HuH-7.5 (cell line): ENCODE data around the gene PNPLA5.

Experiments used
- DNase-seq: peaks from one replicate; pipeline ENCODE4 v3.0.0; 2011; ENCODE audit warnings: low spot score

PNPLA5 gene

GRCh38 chr22:43854786-43855271 lies 37.0 kb downstream of the PNPLA5 start:
- no peak for DNase-seq

- no peak for DNase-seq
Measured at GRCh38 chr22:43854121-43854785, 37.6 kb downstream of the PNPLA5 start.

- DNase-seq = no peak
Measured at GRCh38 chr22:43853328-43853931, 38.4 kb downstream of the PNPLA5 start.

- no peak for DNase-seq
Measured at GRCh38 chr22:43852573-43853327, 39.1 kb downstream of the PNPLA5 start.

- DNase-seq = no peak
Measured at GRCh38 chr22:43851979-43852307, 39.9 kb downstream of the PNPLA5 start.

GRCh38 chr22:43851058-43851978 lies 40.5 kb downstream of the PNPLA5 start:
- no peak for DNase-seq

GRCh38 chr22:43850529-43850928 lies 41.3 kb downstream of the PNPLA5 start:
- no peak for DNase-seq

GRCh38 chr22:43849731-43850130 lies 42.1 kb downstream of the PNPLA5 start:
- no peak for DNase-seq

- DNase-seq = no peak
Measured at GRCh38 chr22:43848366-43849171, 43.2 kb downstream of the PNPLA5 start.

- DNase-seq = no peak
Measured at GRCh38 chr22:43847376-43848289, 44.2 kb downstream of the PNPLA5 start.

GRCh38 chr22:43846966-43847365 lies 44.8 kb downstream of the PNPLA5 start:
- DNase-seq = no peak

GRCh38 chr22:43845981-43846380 lies 45.8 kb downstream of the PNPLA5 start:
- no peak for DNase-seq

GRCh38 chr22:43844560-43845545 lies 47.0 kb downstream of the PNPLA5 start:
- no peak for DNase-seq

- no peak for DNase-seq
Measured at GRCh38 chr22:43843783-43844530, 47.9 kb downstream of the PNPLA5 start.

- DNase-seq = no peak
Measured at GRCh38 chr22:43841742-43842141, 50.1 kb downstream of the PNPLA5 start.

GRCh38 chr22:43840851-43841250 lies 51.0 kb downstream of the PNPLA5 start:
- DNase-seq = no peak

GRCh38 chr22:43840431-43840830 lies 51.4 kb downstream of the PNPLA5 start:
- no peak for DNase-seq

- no peak for DNase-seq
Measured at GRCh38 chr22:43839781-43840180, 52.0 kb downstream of the PNPLA5 start.
